ENCODE data around the gene IQUB.

DNA sequence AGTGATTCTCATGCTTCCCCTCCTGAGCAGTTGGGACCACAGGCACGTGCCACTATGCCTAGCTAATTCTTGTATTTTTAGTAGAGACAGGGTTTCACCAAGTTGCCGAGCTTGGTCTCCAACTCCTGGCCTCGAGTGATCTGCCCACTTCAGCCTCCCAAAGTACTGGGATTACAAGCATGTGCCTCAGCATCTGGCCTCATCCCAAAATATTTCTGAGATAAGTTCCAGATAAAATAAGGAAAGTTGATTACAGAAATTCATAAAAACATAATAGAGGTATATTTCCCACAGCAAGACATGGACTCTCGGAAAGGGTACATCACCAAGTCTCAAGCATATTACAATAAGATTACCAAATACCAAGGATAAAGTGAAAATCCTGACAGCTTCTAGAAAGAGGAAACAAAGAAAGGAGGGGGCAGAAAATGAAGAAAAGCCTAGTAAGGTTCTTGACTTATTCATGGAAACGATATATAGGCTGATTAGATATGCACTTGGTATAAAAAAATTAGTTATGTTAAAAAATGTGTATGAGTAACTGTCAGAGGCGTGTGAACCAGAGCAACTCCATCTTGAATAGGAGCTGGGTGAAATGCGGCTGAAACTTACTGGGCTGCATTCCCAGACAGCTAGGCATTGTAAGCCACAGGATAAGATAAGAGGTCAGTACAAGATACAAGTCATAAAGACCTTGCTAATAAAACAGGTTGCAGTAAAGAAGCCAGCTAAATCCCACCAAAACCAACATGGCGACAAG, 35.0 kb downstream of the IQUB start:
- TF ChIP-seq POLR2A (IDR thresholded peaks at IDR 0.05; ENCODE audit: low read length) (no peak), GATA1 (IDR thresholded peaks at IDR 0.05; ENCODE audit: low read depth, low read length) (no peak)
